Neural progenitor cell (in vitro differentiated cells): ENCODE results near the gene BICD1.

Experiments
- CTCF ChIP-seq: fragments of 200-600 bp; sonication (generic); IDR thresholded peaks from 2 replicates; pipeline ENCODE4 v1.5.1; 2017; ENCODE audit warnings: antibody characterized with exemption, mild to moderate bottlenecking
- EZH2 ChIP-seq: fragments of 200-600 bp; sonication (generic); IDR thresholded peaks from 2 replicates; pipeline ENCODE4 v1.6.1; 2017; ENCODE audit warnings: antibody characterized with exemption, mild to moderate bottlenecking, moderate library complexity

- no peak for TF ChIP-seq CTCF
- no peak for TF ChIP-seq EZH2
Observed at GRCh38 chr12:32379667-32380066, 273.0 kb downstream of the BICD1 start.
